ENCODE measurements around the gene KCNK6. TPM values are rescaled to one million over a fixed set of nuclear protein-coding genes. Genes with fewer than 3 reads are reported as not detected.
A peak's percentile ranks its signal among the peaks of the same experiment; 100 is the strongest.

KCNK6 gene
- total RNA-seq, 6 experiments from 2014 or later, result 1.1 to 3.1 (median 2.2) TPM

- DNase-seq (no peak), ATAC-seq (no peak)
- Histone ChIP-seq H3K36me3 (no peaks in the 10 kb centered on the region), H3K27ac (peak overlapping the region in 2 of 3 donors; percentile 70 to 81), H3K27me3 (no peaks in the 10 kb centered on the region), H3K9me3 (no peaks in the 10 kb centered on the region), H3K4me3 (peak overlapping the region; percentile 51 to 57 (median 55)), H3K4me1 (peaks cover 0 to 3% (median 0%) of the 10 kb centered on the region in 4 donors)
- no peak for TF ChIP-seq POLR2A (IDR thresholded peaks at IDR 0.05)
- TF ChIP-seq, protein P1, sequence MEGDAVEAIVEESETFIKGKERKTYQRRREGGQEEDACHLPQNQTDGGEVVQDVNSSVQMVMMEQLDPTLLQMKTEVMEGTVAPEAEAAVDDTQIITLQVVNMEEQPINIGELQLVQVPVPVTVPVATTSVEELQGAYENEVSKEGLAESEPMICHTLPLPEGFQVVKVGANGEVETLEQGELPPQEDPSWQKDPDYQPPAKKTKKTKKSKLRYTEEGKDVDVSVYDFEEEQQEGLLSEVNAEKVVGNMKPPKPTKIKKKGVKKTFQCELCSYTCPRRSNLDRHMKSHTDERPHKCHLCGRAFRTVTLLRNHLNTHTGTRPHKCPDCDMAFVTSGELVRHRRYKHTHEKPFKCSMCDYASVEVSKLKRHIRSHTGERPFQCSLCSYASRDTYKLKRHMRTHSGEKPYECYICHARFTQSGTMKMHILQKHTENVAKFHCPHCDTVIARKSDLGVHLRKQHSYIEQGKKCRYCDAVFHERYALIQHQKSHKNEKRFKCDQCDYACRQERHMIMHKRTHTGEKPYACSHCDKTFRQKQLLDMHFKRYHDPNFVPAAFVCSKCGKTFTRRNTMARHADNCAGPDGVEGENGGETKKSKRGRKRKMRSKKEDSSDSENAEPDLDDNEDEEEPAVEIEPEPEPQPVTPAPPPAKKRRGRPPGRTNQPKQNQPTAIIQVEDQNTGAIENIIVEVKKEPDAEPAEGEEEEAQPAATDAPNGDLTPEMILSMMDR (IDR thresholded peaks at IDR 0.05), result no peak
- intact Hi-C loops (cut with DNase I), result no loop called here
- WGBS (ENCODE audit: insufficient coverage, low coverage, low lambda C conversion rate, missing lambda C conversion rate), result 73% methylated on average over 2 of the region's 3 CpGs
Observed at GRCh38 chr19:38320969-38321339, 1.3 kb downstream of the KCNK6 start.

- Histone ChIP-seq H3K4me1 (peaks cover 0 to 3% (median 0%) of the 10 kb centered on the region in 4 donors), H3K4me3 (peak overlapping the region in 2 of 3 donors; percentile 13 to 55), H3K27ac (peak overlapping the region; percentile 26 to 70 (median 62)), H3K36me3 (no peaks in the 10 kb centered on the region), H3K9me3 (no peaks in the 10 kb centered on the region), H3K27me3 (no peaks in the 10 kb centered on the region)
- WGBS (ENCODE audit: insufficient coverage, low coverage, low lambda C conversion rate, missing lambda C conversion rate), result 36% methylated on average over 3 of the region's 11 CpGs
- ATAC-seq (peak in 2 of 4 donors; percentile 13 to 20), DNase-seq (no peak)
- TF ChIP-seq POLR2A (IDR thresholded peaks at IDR 0.05), result no peak
- TF ChIP-seq, protein P1 (IDR thresholded peaks at IDR 0.05), result no peak
- intact Hi-C loops (cut with DNase I), result no loop called here
Observed at GRCh38 chr19:38321646-38322196, 2.1 kb downstream of the KCNK6 start.

DNA sequence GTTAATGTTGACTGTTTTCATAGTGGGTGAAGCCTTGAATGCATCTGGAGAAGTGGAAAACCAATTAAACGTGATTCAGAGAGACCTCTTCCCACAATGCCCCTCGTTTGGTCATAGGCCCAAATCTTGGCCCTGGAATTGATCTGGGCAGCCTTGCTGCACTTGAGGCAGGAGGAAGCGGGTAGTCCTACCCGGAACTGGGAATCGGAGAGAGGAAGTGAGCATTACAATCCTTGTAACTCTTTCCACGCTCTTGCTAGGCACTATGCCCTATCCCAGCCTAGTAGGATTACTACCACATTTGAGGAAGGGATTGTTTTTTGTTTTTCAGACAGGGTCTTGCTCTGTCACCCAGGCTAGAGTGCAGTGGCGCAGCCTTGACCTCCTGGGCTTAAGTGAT is 3.6 kb downstream of the KCNK6 start:
- no peak overlapping the region for H3K27ac ChIP-seq
- intact Hi-C loops (cut with DNase I), result no loop called here
- H3K27me3 ChIP-seq, result no peaks in the 10 kb centered on the region
- DNase-seq, result no peak
- WGBS (ENCODE audit: insufficient coverage, low coverage, low lambda C conversion rate, missing lambda C conversion rate), result 48% methylated on average over 6 of the region's 7 CpGs
- H3K4me3 ChIP-seq, result no peak overlapping the region
- ATAC-seq, result peak in 3 of 4 donors; percentile 19 to 36 (median 19)
- no peaks in the 10 kb centered on the region for H3K9me3 ChIP-seq
- peaks cover 0 to 3% (median 0%) of the 10 kb centered on the region in 4 donors for H3K36me3 ChIP-seq
- H3K4me1 ChIP-seq, result peaks cover 0 to 3% (median 0%) of the 10 kb centered on the region in 4 donors
- TF ChIP-seq POLR2A (IDR thresholded peaks at IDR 0.05), result no peak
- TF ChIP-seq, protein P1 (IDR thresholded peaks at IDR 0.05), result no peak

- Histone ChIP-seq H3K4me1 (peaks cover 0 to 3% (median 0%) of the 10 kb centered on the region in 4 donors), H3K9me3 (no peaks in the 10 kb centered on the region), H3K36me3 (peaks cover 0 to 3% (median 0%) of the 10 kb centered on the region in 4 donors), H3K27ac (no peak overlapping the region), H3K4me3 (no peak overlapping the region), H3K27me3 (no peaks in the 10 kb centered on the region)
- 17% methylated on average over 1 of the region's 4 CpGs for WGBS (ENCODE audit: insufficient coverage, low coverage, low lambda C conversion rate, missing lambda C conversion rate)
- intact Hi-C loops (cut with DNase I), result no loop called here
- no peak for TF ChIP-seq POLR2A (IDR thresholded peaks at IDR 0.05)
- TF ChIP-seq, protein P1 (IDR thresholded peaks at IDR 0.05), result no peak
- ATAC-seq, result no peak
- no peak for DNase-seq
Observed at GRCh38 chr19:38324431-38324830, 4.8 kb downstream of the KCNK6 start.
